Measurements from ENCODE around the gene THSD7B. TPM values are rescaled to one million over a fixed set of nuclear protein-coding genes. Genes with fewer than 3 reads are reported as not detected.

Gene THSD7B
- total RNA-seq, 1 donor from 2014 or later, result 0.22 TPM

DNA sequence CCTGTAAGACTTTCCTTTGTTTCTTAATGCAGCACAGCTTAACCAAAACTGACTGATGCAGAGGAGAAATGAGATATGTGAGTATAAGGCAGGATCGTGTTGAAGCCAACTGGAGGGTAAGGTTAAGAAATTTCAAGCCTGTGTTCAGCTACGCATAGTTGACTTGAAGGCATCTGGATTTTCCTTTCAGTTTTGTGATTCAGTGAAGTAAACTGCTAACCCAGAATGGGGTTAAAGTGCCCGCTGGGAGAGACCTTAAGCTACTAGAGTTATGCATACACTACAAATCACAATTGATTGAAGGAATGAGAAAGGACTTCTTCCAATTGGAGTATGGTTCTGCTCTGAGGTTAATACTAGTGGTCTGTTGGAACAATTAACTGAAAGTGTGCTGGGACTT lies 22.6 kb downstream of the THSD7B start:
- H3K9me3 Mint-ChIP-seq, result no peaks in the 10 kb centered on the region
- TF ChIP-seq, protein P1, sequence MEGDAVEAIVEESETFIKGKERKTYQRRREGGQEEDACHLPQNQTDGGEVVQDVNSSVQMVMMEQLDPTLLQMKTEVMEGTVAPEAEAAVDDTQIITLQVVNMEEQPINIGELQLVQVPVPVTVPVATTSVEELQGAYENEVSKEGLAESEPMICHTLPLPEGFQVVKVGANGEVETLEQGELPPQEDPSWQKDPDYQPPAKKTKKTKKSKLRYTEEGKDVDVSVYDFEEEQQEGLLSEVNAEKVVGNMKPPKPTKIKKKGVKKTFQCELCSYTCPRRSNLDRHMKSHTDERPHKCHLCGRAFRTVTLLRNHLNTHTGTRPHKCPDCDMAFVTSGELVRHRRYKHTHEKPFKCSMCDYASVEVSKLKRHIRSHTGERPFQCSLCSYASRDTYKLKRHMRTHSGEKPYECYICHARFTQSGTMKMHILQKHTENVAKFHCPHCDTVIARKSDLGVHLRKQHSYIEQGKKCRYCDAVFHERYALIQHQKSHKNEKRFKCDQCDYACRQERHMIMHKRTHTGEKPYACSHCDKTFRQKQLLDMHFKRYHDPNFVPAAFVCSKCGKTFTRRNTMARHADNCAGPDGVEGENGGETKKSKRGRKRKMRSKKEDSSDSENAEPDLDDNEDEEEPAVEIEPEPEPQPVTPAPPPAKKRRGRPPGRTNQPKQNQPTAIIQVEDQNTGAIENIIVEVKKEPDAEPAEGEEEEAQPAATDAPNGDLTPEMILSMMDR (IDR thresholded peaks at IDR 0.05; ENCODE audit: unreplicated experiment), result no peak
- no peak for DNase-seq (ENCODE audit: low spot score in 2 of 2, unreplicated experiment in 2 of 2)
- H3K4me1 Mint-ChIP-seq, result no peaks in the 10 kb centered on the region
- H3K4me3 Mint-ChIP-seq, result no peak overlapping the region
- H3K27me3 Mint-ChIP-seq (ENCODE audit: low read depth), result peaks cover 44% of the 10 kb centered on the region
- no peaks in the 10 kb centered on the region for H3K36me3 Mint-ChIP-seq
- no peak overlapping the region for H3K27ac Mint-ChIP-seq

DNA sequence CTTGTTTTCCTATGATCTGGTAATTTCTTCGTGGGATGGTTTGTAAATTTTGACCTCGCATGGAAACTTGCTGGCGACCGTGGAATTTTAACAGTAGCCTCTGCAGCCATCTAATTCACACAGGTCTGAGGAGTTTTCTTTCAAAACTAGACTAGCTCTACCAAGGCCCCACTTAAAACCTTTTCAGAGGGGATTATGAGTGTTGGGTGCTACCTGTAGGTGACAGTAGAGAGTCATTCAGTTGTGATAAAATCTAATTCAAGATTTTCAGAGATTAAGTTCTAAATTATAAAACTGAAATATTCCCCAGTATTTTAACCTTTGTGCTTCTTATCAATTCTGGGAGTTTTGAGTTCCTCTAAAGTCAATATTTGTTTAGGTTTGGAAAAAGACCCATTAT lies 31.0 kb downstream of the THSD7B start:
- no peaks in the 10 kb centered on the region for H3K36me3 Mint-ChIP-seq
- H3K4me1 Mint-ChIP-seq, result no peaks in the 10 kb centered on the region
- DNase-seq (ENCODE audit: low spot score in 2 of 2, unreplicated experiment in 2 of 2), result no peak
- no peak overlapping the region for H3K4me3 Mint-ChIP-seq
- no peaks in the 10 kb centered on the region for H3K9me3 Mint-ChIP-seq
- no peak overlapping the region for H3K27ac Mint-ChIP-seq
- TF ChIP-seq, protein P1 (IDR thresholded peaks at IDR 0.05; ENCODE audit: unreplicated experiment), result no peak
- H3K27me3 Mint-ChIP-seq (ENCODE audit: low read depth), result peaks cover 9% of the 10 kb centered on the region

GRCh38 chr2:136798766-136799165 lies 33.4 kb downstream of the THSD7B start:
- Mint-ChIP-seq H3K9me3 (no peaks in the 10 kb centered on the region), H3K27me3 (ENCODE audit: low read depth) (peaks cover 1% of the 10 kb centered on the region), H3K36me3 (no peaks in the 10 kb centered on the region), H3K4me3 (no peak overlapping the region), H3K27ac (no peak overlapping the region), H3K4me1 (no peaks in the 10 kb centered on the region)
- DNase-seq (ENCODE audit: low spot score in 2 of 2, unreplicated experiment in 2 of 2), result no peak
- TF ChIP-seq, protein P1 (IDR thresholded peaks at IDR 0.05; ENCODE audit: unreplicated experiment), result no peak

- peaks cover 2% of the 10 kb centered on the region for H3K9me3 Mint-ChIP-seq
- no peak for DNase-seq (ENCODE audit: low spot score in 2 of 2, unreplicated experiment in 2 of 2)
- H3K27me3 Mint-ChIP-seq (ENCODE audit: low read depth), result no peaks in the 10 kb centered on the region
- no peak overlapping the region for H3K27ac Mint-ChIP-seq
- no peaks in the 10 kb centered on the region for H3K36me3 Mint-ChIP-seq
- TF ChIP-seq, protein P1 (IDR thresholded peaks at IDR 0.05; ENCODE audit: unreplicated experiment), result no peak
- H3K4me1 Mint-ChIP-seq, result no peaks in the 10 kb centered on the region
- H3K4me3 Mint-ChIP-seq, result no peak overlapping the region
Observed at GRCh38 chr2:136801661-136802060, 36.3 kb downstream of the THSD7B start.

DNA sequence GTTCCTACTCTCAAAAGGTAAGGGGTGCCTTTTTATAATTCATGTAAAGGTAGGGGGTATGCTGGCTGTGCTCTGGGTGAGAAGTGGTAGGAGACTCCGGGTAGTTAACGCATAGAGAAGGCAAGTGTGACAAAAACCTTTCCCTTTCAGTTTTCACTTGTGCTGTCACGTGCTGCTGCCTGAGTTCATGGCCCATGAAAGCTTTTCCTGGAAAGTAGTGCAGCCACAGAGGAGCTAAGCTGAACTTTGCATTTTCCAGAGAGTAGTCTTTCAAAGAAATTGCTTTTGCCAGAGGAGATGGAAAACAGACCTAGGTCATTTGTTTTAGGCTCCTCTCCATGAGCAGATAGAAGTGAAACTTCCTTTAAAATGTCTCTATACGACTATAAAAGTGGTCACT lies 44.7 kb downstream of the THSD7B start:
- H3K4me3 Mint-ChIP-seq, result no peak overlapping the region
- H3K27me3 Mint-ChIP-seq (ENCODE audit: low read depth), result no peaks in the 10 kb centered on the region
- no peak overlapping the region for H3K27ac Mint-ChIP-seq
- peaks cover 6% of the 10 kb centered on the region for H3K9me3 Mint-ChIP-seq
- no peaks in the 10 kb centered on the region for H3K36me3 Mint-ChIP-seq
- H3K4me1 Mint-ChIP-seq, result no peaks in the 10 kb centered on the region
- TF ChIP-seq, protein P1 (IDR thresholded peaks at IDR 0.05; ENCODE audit: unreplicated experiment), result no peak
- DNase-seq (ENCODE audit: low spot score in 2 of 2, unreplicated experiment in 2 of 2), result no peak

- DNase-seq (ENCODE audit: low spot score in 2 of 2, unreplicated experiment in 2 of 2), result no peak
- Mint-ChIP-seq H3K27me3 (ENCODE audit: low read depth) (peaks cover 24% of the 10 kb centered on the region), H3K4me3 (no peak overlapping the region), H3K4me1 (no peaks in the 10 kb centered on the region), H3K27ac (no peak overlapping the region), H3K36me3 (no peaks in the 10 kb centered on the region), H3K9me3 (no peaks in the 10 kb centered on the region)
- TF ChIP-seq, protein P1 (IDR thresholded peaks at IDR 0.05; ENCODE audit: unreplicated experiment), result no peak
Observed at GRCh38 chr2:136818839-136819238, 53.5 kb downstream of the THSD7B start.

All from mesothelial cell of epicardium (in vitro differentiated cells).